ENCODE data around the gene LRRC71.

The LRRC71 gene

GRCh38 chr1:156920233-156921052 is at the start of gene LRRC71:
Gene LRRC71 (plus strand): TSS chr1:156920632. CDS start chr1:156920804, 172 bp downstream.
- DNase-seq: peak; percentile 42

GRCh38 chr1:156873659-156874058 is 46.8 kb upstream of the LRRC71 start:
- no peak for DNase-seq

DNA sequence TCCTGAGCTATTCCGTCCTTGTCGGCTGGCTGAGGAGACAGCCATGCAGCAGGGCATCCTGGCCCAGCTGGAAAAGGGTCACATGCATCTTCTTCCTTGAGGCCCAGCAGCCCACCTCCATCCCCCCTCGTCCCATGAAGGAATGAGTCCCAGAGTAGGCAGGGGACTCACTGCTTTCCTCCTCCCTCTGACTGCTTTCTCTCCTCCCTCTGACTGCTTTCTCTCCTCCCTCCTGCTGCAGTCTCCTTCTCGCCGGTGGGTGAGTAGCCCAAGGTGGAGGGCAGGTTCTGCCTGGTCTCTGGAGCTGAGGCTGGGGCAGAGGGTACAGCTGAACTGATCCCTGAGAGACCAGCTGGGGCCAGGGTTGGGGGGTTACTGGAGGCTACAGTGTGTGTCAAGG is 46.3 kb upstream of the LRRC71 start:
- DNase-seq: no peak

- no peak for DNase-seq
Observed at GRCh38 chr1:156874572-156875340, 45.7 kb upstream of the LRRC71 start.

GRCh38 chr1:156875341-156875615 is 45.2 kb upstream of the LRRC71 start:
- DNase-seq: no peak

DNA sequence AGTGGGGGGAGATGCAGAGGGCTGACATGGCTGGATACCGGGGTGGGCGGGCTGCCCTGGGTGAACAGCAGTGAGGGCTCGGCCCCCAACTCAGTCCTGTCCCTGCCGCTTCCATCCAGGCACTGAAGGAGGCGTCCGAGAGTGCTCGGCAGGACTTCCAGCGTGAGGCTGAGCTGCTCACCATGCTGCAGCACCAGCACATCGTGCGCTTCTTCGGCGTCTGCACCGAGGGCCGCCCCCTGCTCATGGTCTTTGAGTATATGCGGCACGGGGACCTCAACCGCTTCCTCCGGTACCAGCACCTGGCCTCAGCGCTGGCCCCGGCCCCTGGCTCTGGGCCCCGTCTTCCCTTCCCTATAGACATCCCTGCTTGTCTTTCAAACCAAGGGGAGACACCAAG is 44.2 kb upstream of the LRRC71 start:
- DNase-seq: no peak

DNA sequence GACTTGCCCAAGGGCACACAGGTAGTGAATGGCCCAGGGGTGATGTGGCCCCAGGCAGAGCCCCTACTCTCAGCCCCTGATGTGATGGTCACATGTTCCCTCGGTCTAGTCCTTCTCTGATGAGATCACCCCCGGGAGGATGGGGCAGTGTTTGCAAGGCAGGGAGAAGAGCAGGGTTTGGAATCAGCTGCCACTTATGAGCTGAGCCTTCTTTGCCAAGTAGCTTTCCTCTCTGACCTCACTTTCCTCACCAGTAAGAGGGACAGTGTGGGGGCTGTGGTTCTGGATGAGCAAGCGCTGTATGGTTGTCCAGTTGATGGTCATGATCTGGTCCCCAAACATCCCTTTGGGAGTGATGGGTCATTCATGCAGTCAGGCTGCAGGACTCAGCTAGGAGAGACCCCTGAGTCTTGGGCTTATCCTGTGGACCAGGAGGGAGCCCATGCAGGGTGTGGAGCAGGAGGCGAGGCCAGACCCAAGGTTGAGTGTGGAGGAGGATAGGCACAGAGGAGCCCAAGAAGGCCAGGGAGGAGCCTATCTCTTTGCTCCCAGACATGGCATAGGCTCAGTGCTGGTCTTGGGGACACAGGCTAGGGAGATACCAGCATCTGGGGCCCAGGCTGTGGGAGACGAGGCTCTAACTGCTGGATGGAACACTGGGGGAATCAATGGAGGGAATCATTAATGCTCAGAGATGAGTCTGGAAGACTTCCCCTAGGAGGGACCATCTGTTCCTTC is 42.8 kb upstream of the LRRC71 start:
- no peak for DNase-seq

- DNase-seq: no peak
Observed at GRCh38 chr1:156879876-156880275, 40.6 kb upstream of the LRRC71 start.

DNA sequence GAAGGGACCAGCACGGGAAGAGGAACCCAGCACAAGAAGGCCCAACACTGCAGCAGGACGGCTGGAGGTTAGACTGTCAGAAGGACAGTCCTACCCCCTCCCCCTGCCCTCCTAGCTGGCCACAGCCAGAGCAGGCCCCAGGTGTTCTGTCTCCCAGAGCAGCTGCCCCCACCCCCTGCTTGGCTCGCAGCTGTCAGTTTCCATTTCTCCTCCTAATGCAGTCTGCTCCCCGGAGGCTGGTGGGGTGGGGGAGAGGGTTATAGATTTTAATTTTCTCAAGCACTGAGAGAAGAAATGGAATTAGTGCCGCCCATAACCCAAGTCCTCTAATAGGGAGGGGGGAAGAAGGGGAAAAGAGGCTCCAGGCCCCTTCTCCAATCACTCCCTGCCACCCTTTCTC is 40.0 kb upstream of the LRRC71 start:
- no peak for DNase-seq

GRCh38 chr1:156881101-156881500 is 39.3 kb upstream of the LRRC71 start:
- DNase-seq: no peak

- DNase-seq: no peak
Observed at GRCh38 chr1:156881663-156882062, 38.8 kb upstream of the LRRC71 start.

DNA sequence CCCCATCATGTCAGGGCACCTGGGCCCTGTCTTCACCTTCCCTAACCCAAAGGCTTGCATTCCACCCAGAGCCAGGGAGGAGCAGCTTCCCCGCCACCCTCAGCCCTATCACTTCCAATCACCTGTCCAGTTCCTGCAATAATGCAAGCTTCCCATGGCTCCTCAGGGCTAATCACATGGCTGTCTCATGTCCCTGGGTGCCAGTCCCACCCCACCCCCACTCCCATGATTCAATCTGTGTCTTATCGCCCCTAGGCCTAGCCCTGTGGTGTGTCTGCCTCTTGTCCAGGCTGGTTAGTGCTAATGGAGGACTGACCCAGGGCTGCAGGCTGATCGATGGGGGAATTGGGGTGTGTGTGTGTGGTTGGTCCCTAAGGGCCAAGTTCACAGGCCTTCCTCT is 37.9 kb upstream of the LRRC71 start:
- no peak for DNase-seq

- DNase-seq: no peak
Observed at GRCh38 chr1:156883919-156884318, 36.5 kb upstream of the LRRC71 start.

DNA sequence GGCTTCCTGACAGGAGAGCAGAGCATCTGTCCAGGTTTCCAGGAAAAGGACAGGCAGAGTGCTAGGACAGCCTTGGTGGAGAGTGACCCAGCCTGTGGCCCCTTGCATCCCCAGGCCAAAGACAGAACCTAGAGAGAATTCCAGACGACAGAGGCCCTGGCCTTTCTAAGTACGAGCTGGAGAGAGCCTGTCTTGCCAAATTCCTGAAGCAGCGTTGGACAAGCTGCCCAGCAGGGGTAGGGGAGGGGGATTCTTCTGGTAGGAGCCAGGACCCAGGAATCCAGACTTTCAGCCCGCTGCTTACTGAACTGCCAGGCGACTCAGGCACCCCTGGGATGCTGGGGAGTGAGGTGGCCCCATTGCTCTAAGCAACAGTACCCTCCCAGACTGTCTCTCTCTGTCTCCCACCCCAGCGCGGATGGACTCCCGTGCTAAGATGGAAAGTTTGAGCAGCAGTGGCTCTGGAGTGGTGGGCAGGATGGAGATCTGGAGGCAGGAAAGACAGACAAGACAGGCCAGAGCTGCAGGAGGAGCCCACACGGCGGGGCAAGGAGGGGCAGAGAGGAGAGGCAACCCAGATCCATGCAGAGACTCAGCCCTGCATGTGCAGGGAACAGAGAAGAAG is 35.8 kb upstream of the LRRC71 start:
- no peak for DNase-seq

DNA sequence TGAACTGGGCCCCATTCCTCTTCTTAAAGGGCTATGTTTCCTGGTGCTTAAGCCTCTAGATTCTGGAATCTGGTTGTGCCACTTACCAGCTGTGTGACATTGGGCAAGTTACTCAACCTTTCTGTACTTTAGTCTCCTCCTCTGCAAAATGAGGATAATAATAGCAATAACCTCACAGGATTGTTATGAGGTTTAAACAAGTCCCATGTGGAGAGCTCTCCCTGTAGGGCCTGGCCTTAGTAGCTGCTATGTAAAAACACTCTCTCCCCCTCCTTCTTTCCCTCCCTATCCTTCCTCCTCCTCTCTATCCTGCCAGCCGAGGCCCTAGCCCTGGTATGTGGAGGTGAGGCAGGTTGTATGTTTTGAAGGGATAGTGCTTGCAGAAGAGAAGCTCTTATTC is 35.1 kb upstream of the LRRC71 start:
- DNase-seq: no peak

- no peak for DNase-seq
Observed at GRCh38 chr1:156885880-156886355, 34.5 kb upstream of the LRRC71 start.

DNA sequence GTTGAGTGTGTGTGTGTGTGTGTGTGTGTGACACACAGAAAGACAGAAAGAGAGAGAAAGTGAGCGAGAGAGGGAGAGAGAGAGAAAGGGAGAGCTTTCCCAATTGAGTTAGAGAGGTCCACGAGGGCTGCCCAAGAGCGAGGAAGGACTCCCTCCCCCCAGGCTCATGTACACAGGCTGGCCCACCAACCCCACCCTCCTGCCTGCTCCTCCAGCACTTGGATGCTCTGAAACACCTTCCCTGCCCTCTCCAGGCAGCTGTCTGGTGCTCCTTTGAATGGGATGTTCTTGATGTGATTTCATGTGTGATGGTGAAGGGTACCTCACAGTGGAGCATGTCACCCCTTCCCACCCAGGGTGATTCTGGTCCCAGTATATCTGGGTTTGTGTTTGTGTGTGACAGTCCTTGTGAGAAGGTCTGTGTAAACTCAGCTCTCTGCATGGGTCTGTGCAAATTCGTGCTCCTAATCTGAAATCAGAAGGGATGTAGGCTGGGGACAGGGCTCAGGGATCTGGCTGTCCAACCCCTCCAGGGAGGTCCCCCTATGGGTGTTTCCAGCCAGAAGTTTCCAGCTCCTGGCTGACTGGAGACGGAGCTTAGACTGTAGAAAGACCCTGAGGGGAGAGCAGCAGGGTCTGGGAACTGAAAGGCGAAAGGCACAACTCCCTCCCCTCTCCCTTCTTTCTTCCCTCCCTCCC is 33.7 kb upstream of the LRRC71 start:
- DNase-seq: no peak

DNA sequence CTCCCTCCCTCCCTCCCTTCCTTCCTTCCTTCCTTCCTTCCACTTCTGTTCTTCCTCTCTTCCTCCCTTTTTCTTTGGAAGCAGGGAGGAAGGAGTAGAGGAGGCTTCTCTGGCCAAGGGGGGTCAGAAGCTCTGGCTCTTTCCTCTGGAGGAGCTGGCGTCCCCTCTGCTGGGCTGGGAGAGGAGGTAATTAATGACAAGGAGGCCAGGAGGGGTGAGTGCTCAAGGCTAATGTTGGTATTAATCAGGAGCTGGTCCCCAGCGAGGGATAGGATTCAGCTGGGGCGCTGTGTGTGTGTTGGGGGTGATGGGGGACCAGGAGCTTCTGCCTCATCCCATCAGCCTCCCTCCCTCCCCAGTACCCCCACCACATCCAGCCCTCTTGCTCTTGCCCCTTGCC is 33.1 kb upstream of the LRRC71 start:
- no peak for DNase-seq

GRCh38 chr1:156887734-156888133 is 32.7 kb upstream of the LRRC71 start:
- no peak for DNase-seq

GRCh38 chr1:156889802-156890580 is 30.4 kb upstream of the LRRC71 start:
- DNase-seq: peak; percentile 49

- peak; percentile 81 for DNase-seq
Observed at GRCh38 chr1:156892190-156893047, 28.0 kb upstream of the LRRC71 start.
